Neural progenitor cell (in vitro differentiated cells): ENCODE measurements around the gene DNAJC1. TPM values are rescaled to one million over a fixed set of nuclear protein-coding genes. Genes with fewer than 3 reads are reported as not detected.

Source experiments
- DNase-seq: peaks from one replicate; pipeline ENCODE4 v3.0.0-alpha.2; 2016; ENCODE audit warnings: low spot score
- H2AFZ ChIP-seq: fragments of 200-600 bp; sonication (generic); replicated peaks from 2 replicates; pipeline ENCODE4 v1.6.1; 2016; ENCODE audit warnings: antibody characterized with exemption
- H3F3A ChIP-seq: fragments of 200-600 bp; sonication (generic); 2 replicates; pipeline ENCODE4 v1.6.1; 2016; ENCODE audit warnings: antibody characterized with exemption, low read depth
- H3K27ac ChIP-seq: fragments of 200-600 bp; sonication (generic); 2 replicates; pipeline ENCODE4 v1.5.1; 2016; ENCODE audit warnings: mild to moderate bottlenecking
- H3K27me3 ChIP-seq: fragments of 200-600 bp; sonication (generic); 2 replicates; pipeline ENCODE4 v1.6.1; 2016; ENCODE audit warnings: mild to moderate bottlenecking, moderate library complexity
- H3K36me3 ChIP-seq: fragments of 200-600 bp; sonication (generic); 2 replicates; pipeline ENCODE4 v1.5.1; 2016
- H3K4me1 ChIP-seq: fragments of 200-600 bp; sonication (generic); 2 replicates; pipeline ENCODE4 v1.6.1; 2016; ENCODE audit warnings: mixed run types
- H3K4me2 ChIP-seq: fragments of 200-600 bp; sonication (generic); 2 replicates; pipeline ENCODE4 v1.6.1; 2016
- H3K4me3 ChIP-seq: fragments of 200-600 bp; sonication (generic); 2 replicates; pipeline ENCODE4 v1.5.1; 2016
- H3K79me2 ChIP-seq: fragments of 200-600 bp; sonication (generic); 2 replicates; pipeline ENCODE4 v1.6.1; 2016; ENCODE audit warnings: low read depth
- H3K9ac ChIP-seq: fragments of 200-600 bp; sonication (generic); 2 replicates; pipeline ENCODE4 v1.6.1; 2016
- H3K9me3 ChIP-seq: fragments of 200-600 bp; sonication (generic); 2 replicates; pipeline ENCODE4 v1.5.1; 2016; ENCODE audit warnings: low read depth
- H4K20me1 ChIP-seq: fragments of 200-600 bp; sonication (generic); 2 replicates; pipeline ENCODE4 v1.6.1; 2016; ENCODE audit warnings: low read depth
- H3K27ac Mint-ChIP-seq: 3 replicates; pipeline ENCODE4 v1.8.0; 2021; ENCODE audit warnings: mixed read lengths
- H3K27me3 Mint-ChIP-seq: 2 replicates; pipeline ENCODE4 v1.8.0; 2022; ENCODE audit warnings: low read depth, mild to moderate bottlenecking, inconsistent platforms, moderate library complexity, mixed read lengths; ENCODE audit not compliant: insufficient read depth
- H3K36me3 Mint-ChIP-seq: 3 replicates; pipeline ENCODE4 v1.8.0; 2021; ENCODE audit warnings: mixed read lengths
- H3K4me1 Mint-ChIP-seq: 3 replicates; pipeline ENCODE4 v1.8.0; 2021; ENCODE audit warnings: mixed read lengths
- H3K4me3 Mint-ChIP-seq: 3 replicates; pipeline ENCODE4 v1.8.0; 2021; ENCODE audit warnings: mild to moderate bottlenecking, moderate library complexity, mixed read lengths
- H3K9me3 Mint-ChIP-seq: 3 replicates; pipeline ENCODE4 v1.8.0; 2020; ENCODE audit warnings: mixed read lengths
- CTCF ChIP-seq: fragments of 200-600 bp; sonication (generic); IDR thresholded peaks from 2 replicates; pipeline ENCODE4 v1.5.1; 2017; ENCODE audit warnings: antibody characterized with exemption, mild to moderate bottlenecking
- EZH2 ChIP-seq: fragments of 200-600 bp; sonication (generic); IDR thresholded peaks from 2 replicates; pipeline ENCODE4 v1.6.1; 2017; ENCODE audit warnings: antibody characterized with exemption, mild to moderate bottlenecking, moderate library complexity
- EZH2phosphoT487 ChIP-seq: fragments of 200-600 bp; sonication (generic); IDR thresholded peaks from 2 replicates; pipeline ENCODE4 v1.6.1; 2017; ENCODE audit warnings: antibody characterized with exemption
- total RNA-seq: library from RNA; depleted of rRNA; stranded (reverse); fragments of >200 nt; gene quantifications from 2 replicates; pipeline ENCODE4 v1.2.3, GENCODE V29; 2015; ENCODE audit warnings: low replicate concordance

Gene DNAJC1
- total RNA-seq, 1 donor from 2014 or later: 55.3 TPM

- peaks cover 86% of the 10 kb centered on the region for H3K9me3 Mint-ChIP-seq
- peaks cover 48% of the 10 kb centered on the region for H3K9me3 ChIP-seq
- no peak for DNase-seq
Observed at GRCh38 chr10:21831986-21832820, 171.3 kb downstream of the DNAJC1 start.

DNA sequence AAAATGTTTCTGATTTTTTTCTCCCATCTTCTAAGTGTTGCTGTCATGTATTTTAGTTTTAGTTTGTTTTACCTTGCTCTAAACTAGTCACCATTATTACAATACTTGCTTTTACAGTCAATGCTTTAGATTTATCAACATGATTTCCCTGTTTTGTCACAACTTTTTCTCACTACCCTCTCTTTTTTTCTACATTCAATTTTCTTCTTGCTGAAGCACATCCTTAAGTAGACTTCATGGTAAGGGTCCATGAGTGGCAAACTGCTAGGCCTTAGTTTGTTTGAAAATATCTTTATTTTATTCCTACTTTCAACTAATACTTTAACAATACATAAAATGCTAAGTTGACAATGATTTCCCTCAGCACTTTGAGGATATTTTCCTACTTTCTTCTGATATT, 173.5 kb downstream of the DNAJC1 start:
- no peaks in the 10 kb centered on the region for H3K4me1 ChIP-seq
- no peak overlapping the region for H3K9ac ChIP-seq
- peaks cover 7% of the 10 kb centered on the region for H3K36me3 ChIP-seq
- H4K20me1 ChIP-seq: no peaks in the 10 kb centered on the region
- TF ChIP-seq CTCF: no peak
- H3K27ac Mint-ChIP-seq: no peak overlapping the region
- peaks cover 2% of the 10 kb centered on the region for H3K27me3 Mint-ChIP-seq
- no peaks in the 10 kb centered on the region for H3K79me2 ChIP-seq
- no peak overlapping the region for H2AFZ ChIP-seq
- no peak overlapping the region for H3K27ac ChIP-seq
- no peaks in the 10 kb centered on the region for H3F3A ChIP-seq
- peaks cover 67% of the 10 kb centered on the region for H3K36me3 Mint-ChIP-seq
- no peak for DNase-seq
- no peak overlapping the region for H3K4me3 ChIP-seq
- H3K9me3 Mint-ChIP-seq: peaks cover 85% of the 10 kb centered on the region
- no peaks in the 10 kb centered on the region for H3K4me1 Mint-ChIP-seq
- H3K27me3 ChIP-seq: no peaks in the 10 kb centered on the region
- H3K9me3 ChIP-seq: peaks cover 61% of the 10 kb centered on the region
- no peak overlapping the region for H3K4me2 ChIP-seq
- H3K4me3 Mint-ChIP-seq: no peak overlapping the region

More at GRCh38 chr10:21831986-21832820, 171.3 kb downstream of the DNAJC1 start:
- Histone ChIP-seq H3K4me2 (no peak overlapping the region), H2AFZ (no peak overlapping the region), H3K27me3 (no peaks in the 10 kb centered on the region), H3K4me3 (no peak overlapping the region), H3K79me2 (no peaks in the 10 kb centered on the region), H3K4me1 (no peaks in the 10 kb centered on the region), H3F3A (no peaks in the 10 kb centered on the region), H3K9ac (no peak overlapping the region), H3K36me3 (peaks cover 7% of the 10 kb centered on the region), H3K27ac (no peak overlapping the region), H4K20me1 (no peaks in the 10 kb centered on the region)
- H3K36me3 Mint-ChIP-seq: peaks cover 64% of the 10 kb centered on the region
- TF ChIP-seq EZH2: no peak
- TF ChIP-seq CTCF: no peak
- no peak for TF ChIP-seq EZH2phosphoT487
- peaks cover 2% of the 10 kb centered on the region for H3K27me3 Mint-ChIP-seq
- H3K4me1 Mint-ChIP-seq: no peaks in the 10 kb centered on the region
- no peak overlapping the region for H3K4me3 Mint-ChIP-seq
- no peak overlapping the region for H3K27ac Mint-ChIP-seq

DNA sequence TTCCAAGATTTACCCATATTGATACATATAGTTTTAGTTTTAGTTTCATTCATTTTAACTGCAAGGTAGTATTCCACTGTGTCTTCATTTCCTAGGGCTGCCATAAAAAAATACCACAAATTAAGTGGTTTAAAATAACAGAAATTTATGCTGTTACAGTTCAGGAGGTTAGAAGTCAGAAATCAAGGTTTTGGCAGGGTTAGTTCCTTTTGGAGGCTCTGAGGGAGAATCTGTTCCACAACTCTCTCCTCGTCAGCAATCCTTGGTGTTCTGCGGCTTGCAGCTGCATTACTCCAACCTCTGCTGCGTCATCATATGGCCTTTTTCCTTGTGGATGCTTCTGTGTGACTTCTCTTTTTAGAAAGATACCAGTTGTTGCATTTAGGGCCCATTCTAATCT, 176.2 kb downstream of the DNAJC1 start:
- Mint-ChIP-seq H3K9me3 (peaks cover 69% of the 10 kb centered on the region), H3K4me1 (no peaks in the 10 kb centered on the region), H3K27me3 (peaks cover 2% of the 10 kb centered on the region), H3K27ac (no peak overlapping the region), H3K4me3 (no peak overlapping the region), H3K36me3 (peaks cover 62% of the 10 kb centered on the region)
- Histone ChIP-seq H3K79me2 (no peaks in the 10 kb centered on the region), H2AFZ (no peak overlapping the region), H3F3A (no peaks in the 10 kb centered on the region), H3K9me3 (peaks cover 41% of the 10 kb centered on the region), H3K27ac (no peak overlapping the region), H3K4me3 (no peak overlapping the region), H3K27me3 (no peaks in the 10 kb centered on the region), H3K4me2 (no peak overlapping the region), H3K4me1 (no peaks in the 10 kb centered on the region), H4K20me1 (no peaks in the 10 kb centered on the region), H3K36me3 (peaks cover 7% of the 10 kb centered on the region), H3K9ac (no peak overlapping the region)
- TF ChIP-seq CTCF: no peak
- no peak for TF ChIP-seq EZH2
- TF ChIP-seq EZH2phosphoT487: no peak
- DNase-seq: no peak
